CD4-positive, alpha-beta T cell treated with Interleukin-10 for 1 hour (primary cell): Measurements from ENCODE around the gene CDCA3.

ENCODE experiments used
- DNase-seq: peaks from one replicate; pipeline ENCODE4 v3.0.0-alpha.2; 2020

The CDCA3 gene

GRCh38 chr12:6819106-6820030 lies 31.7 kb downstream of the CDCA3 start:
- no peak for DNase-seq

- DNase-seq: no peak
Measured at GRCh38 chr12:6818645-6819044, 32.4 kb downstream of the CDCA3 start.

GRCh38 chr12:6818222-6818621 lies 32.9 kb downstream of the CDCA3 start:
- no peak for DNase-seq

GRCh38 chr12:6817662-6818157 lies 33.4 kb downstream of the CDCA3 start:
- no peak for DNase-seq

DNA sequence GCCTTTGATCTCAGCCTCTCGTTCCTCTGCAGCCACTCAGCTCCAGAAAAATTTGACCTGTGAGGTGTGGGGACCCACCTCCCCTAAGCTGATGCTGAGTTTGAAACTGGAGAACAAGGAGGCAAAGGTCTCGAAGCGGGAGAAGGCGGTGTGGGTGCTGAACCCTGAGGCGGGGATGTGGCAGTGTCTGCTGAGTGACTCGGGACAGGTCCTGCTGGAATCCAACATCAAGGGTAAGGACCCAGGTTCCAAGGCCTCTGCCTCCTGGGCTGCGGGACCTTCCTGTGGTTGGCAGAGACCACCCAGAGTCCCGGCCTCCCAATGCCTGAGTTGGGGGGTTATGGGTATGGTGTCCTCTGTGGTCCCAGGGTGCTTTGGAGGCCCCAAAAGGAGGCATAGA lies 34.0 kb downstream of the CDCA3 start:
- no peak for DNase-seq

- DNase-seq: no peak
Measured at GRCh38 chr12:6816598-6816997, 34.5 kb downstream of the CDCA3 start.

GRCh38 chr12:6813363-6813762 lies 37.7 kb downstream of the CDCA3 start:
- DNase-seq: no peak

GRCh38 chr12:6810758-6811157 lies 40.3 kb downstream of the CDCA3 start:
- no peak for DNase-seq

- no peak for DNase-seq
Measured at GRCh38 chr12:6809056-6809455, 42.0 kb downstream of the CDCA3 start.

DNA sequence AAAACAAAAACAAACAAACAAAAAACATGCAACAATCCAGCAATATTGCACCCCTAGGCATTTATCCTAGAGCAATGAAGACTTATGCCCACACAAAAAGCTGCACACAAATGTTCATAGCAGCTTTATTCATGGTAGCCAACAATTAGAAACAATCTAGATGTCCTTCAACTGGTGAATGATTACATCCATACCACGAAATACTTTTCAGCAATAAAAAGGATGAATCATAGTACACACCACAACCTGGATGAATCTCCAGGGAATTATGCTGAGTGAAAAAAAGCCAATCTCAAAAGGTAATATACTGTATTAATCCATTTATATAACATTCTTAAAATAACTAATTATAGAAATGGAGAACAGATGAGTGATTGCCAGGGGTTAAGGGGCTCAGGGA lies 43.9 kb downstream of the CDCA3 start:
- no peak for DNase-seq

DNA sequence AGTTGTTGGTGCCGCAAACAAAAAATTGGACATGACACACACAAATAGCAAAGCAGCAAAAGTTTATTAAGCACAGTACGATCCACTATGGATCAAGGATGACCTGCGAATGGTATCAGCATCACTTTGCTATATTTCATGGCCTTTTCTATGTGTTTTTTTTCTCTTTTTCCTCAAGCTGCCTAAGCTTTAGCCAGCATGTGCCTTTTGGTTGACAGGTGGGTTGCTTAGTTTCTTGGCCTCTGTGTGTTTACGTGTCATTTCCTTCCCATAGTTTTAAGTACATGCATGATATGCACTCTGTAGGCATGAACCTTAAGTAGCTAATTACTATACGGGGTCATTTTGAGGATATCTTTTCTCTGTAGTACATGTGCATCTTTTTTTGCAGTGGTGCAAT lies 51.9 kb downstream of the CDCA3 start:
- DNase-seq: no peak
